ENCODE data around the gene HOTAIR. TPM values are rescaled to one million over a fixed set of nuclear protein-coding genes. Genes with fewer than 3 reads are reported as not detected.

Gene HOTAIR
- total and polyA plus RNA-seq, 8 donors, result not detected

DNA sequence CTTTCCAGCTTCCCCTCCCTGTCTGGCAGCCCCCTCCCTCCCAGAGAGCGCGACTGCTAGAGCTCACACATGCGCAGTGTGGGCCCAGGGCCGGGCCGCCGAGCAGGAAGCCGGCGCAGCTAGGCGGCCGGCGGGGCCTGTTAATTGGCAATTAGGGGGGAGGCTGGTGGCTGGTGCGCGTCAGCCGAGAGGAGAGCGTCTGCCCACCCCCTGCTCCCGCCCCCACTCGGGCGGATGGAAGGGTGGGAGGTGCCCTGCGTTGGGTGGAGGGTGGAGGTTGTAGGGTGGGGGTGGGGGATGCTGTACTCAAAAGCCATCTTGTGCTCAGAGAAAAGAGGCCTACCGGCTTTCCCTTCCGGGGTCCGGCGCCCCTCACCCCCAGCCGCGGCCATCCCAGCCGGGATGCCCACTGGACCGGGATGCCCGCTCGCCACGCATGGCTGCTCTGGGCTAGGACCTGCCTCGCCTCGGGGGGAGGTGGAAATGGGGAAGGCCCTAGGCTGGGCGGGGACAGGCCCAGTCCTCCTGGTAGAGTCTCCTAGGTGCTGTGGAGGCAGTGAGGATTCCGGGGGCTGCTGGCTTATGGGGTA lies 43.2 kb upstream of the HOTAIR start:
- TF ChIP-seq CTCF (IDR thresholded peaks at IDR 0.05), result no peak
- TF ChIP-seq POLR2A (IDR thresholded peaks at IDR 0.05), result no peak
- TF ChIP-seq POLR2AphosphoS5 (IDR thresholded peaks at IDR 0.05), result peak in 1 of 3 donors; percentile 36
- Histone ChIP-seq H3K4me1 (peaks cover 28 to 54% (median 44%) of the 10 kb centered on the region in 4 donors), H3K27me3 (peaks cover 35 to 100% (median 98%) of the 10 kb centered on the region in 3 donors), H3K4me3 (peak overlapping the region; percentile 43 to 55 (median 46)), H3K9me3 (peaks cover 0 to 5% (median 0%) of the 10 kb centered on the region in 4 donors), H3K27ac (peak overlapping the region in 2 of 5 donors; percentile 11 to 66), H3K36me3 (no peaks in the 10 kb centered on the region)
- intact Hi-C loops (cut with DNase I; ENCODE audit: low total_unique reads), result no loop called here
- DNase-seq, result peak; percentile 67 to 91
- WGBS, 5 donors, result 0 to 20% (median 4%) methylated on average over 2 to 34 of the region's 34 CpGs

GRCh38 chr12:54017027-54017788 lies 42.5 kb upstream of the HOTAIR start:
- Histone ChIP-seq H3K36me3 (no peaks in the 10 kb centered on the region), H3K27ac (peak overlapping the region in 1 of 5 donors; percentile 66), H3K27me3 (peaks cover 40 to 100% (median 98%) of the 10 kb centered on the region in 3 donors), H3K4me3 (peak overlapping the region; percentile 43 to 55 (median 46)), H3K9me3 (peaks cover 0 to 5% (median 0%) of the 10 kb centered on the region in 4 donors), H3K4me1 (peaks cover 28 to 54% (median 44%) of the 10 kb centered on the region in 4 donors)
- WGBS, 5 donors, result 3 to 9% (median 5%) methylated on average over 24 of the region's 24 CpGs
- DNase-seq, result no peak
- intact Hi-C loops (cut with DNase I; ENCODE audit: low total_unique reads), result no loop called here
- TF ChIP-seq EP300 (IDR thresholded peaks at IDR 0.05) (no peak), POLR2A (IDR thresholded peaks at IDR 0.05) (no peak), CTCF (IDR thresholded peaks at IDR 0.05) (no peak)

DNA sequence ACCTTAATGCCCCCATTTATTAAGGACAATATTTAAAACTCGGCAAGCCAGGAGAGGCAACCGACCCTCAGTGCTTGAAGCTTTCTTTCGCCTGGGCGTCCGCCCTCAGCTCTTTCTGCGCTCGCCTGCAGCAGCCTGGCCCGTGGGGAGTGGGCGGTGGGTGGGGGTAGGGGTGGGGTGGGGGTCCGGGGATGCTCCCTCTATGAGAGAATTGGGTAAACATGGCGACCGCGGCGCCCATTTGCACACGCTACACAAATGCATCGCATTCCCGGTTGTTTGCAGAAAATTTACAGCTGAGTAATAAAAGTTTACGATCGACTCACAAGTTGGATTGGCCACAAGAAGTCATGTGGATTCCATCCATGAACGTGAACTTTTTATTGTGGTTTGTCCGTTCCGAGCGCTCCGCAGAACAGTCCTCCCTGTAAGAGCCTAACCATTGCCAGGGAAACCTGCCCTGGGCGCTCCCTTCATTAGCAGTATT lies 41.8 kb upstream of the HOTAIR start:
- Histone ChIP-seq H3K4me1 (peaks cover 28 to 55% (median 45%) of the 10 kb centered on the region in 4 donors), H3K27me3 (peaks cover 40 to 100% (median 97%) of the 10 kb centered on the region in 3 donors), H3K9me3 (peaks cover 0 to 5% (median 0%) of the 10 kb centered on the region in 4 donors), H3K4me3 (peak overlapping the region in 1 of 4 donors; percentile 55), H3K36me3 (no peaks in the 10 kb centered on the region), H3K27ac (no peak overlapping the region)
- DNase-seq, result peak in 1 of 2 donors; percentile 37
- WGBS, 5 donors, result 4 to 9% (median 7%) methylated on average over 22 to 25 of the region's 25 CpGs
- intact Hi-C loops (cut with DNase I; ENCODE audit: low total_unique reads), result no loop called here
- TF ChIP-seq CTCF (IDR thresholded peaks at IDR 0.05) (no peak), POLR2AphosphoS5 (IDR thresholded peaks at IDR 0.05) (no peak), POLR2A (IDR thresholded peaks at IDR 0.05) (no peak), EP300 (IDR thresholded peaks at IDR 0.05) (no peak)

DNA sequence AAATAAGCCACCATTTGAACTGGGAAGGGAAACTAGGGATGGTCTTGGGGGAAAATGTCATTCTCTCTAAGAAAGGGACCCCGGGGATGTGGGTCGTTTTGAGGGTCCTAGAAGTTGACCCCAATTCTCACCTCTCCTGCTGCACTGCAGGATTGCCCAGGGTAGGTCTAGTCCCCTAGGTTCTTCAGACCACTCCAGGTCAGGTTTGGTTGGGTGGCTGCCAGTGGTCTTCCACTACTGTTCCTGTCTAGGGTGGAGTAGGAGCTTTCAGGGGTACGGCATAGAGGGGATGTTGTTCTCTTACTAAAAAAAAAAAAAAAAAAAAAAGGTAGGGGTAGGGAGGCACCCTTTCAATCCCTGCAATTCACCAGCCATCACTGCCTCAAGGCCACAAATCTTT lies 41.3 kb upstream of the HOTAIR start:
- intact Hi-C loops (cut with DNase I; ENCODE audit: low total_unique reads), result no loop called here
- Histone ChIP-seq H3K27me3 (peaks cover 40 to 100% (median 97%) of the 10 kb centered on the region in 3 donors), H3K4me1 (peaks cover 28 to 59% (median 47%) of the 10 kb centered on the region in 4 donors), H3K36me3 (no peaks in the 10 kb centered on the region), H3K27ac (no peak overlapping the region), H3K9me3 (peaks cover 0 to 5% (median 0%) of the 10 kb centered on the region in 4 donors), H3K4me3 (no peak overlapping the region)
- TF ChIP-seq POLR2AphosphoS5 (IDR thresholded peaks at IDR 0.05), result no peak
- no peak for TF ChIP-seq CTCF (IDR thresholded peaks at IDR 0.05)
- TF ChIP-seq POLR2A (IDR thresholded peaks at IDR 0.05), result no peak
- no peak for TF ChIP-seq EP300 (IDR thresholded peaks at IDR 0.05)
- 4 to 19% (median 9%) methylated on average over 3 of the region's 3 CpGs for WGBS, 5 donors
- no peak for DNase-seq

Data from stomach (tissue), 9 donors.